OCI-LY3 (cell line): ENCODE data around the gene ALPG.

Experiments used
- EZH2phosphoT487 ChIP-seq: fragments of 200-600 bp; shearing (Covaris generic); IDR thresholded peaks from 2 replicates; pipeline ENCODE4 v1.6.1; 2018; ENCODE audit warnings: antibody characterized with exemption, mixed run types, low read depth
- TF ChIP-seq, protein P1 (sequence below): fragments of 200-600, 300-600 bp; sonication (generic); IDR thresholded peaks from 2 replicates; pipeline ENCODE4 v1.5.1; 2014; ENCODE audit warnings: antibody characterized with exemption, low read length, low read depth

DNA sequence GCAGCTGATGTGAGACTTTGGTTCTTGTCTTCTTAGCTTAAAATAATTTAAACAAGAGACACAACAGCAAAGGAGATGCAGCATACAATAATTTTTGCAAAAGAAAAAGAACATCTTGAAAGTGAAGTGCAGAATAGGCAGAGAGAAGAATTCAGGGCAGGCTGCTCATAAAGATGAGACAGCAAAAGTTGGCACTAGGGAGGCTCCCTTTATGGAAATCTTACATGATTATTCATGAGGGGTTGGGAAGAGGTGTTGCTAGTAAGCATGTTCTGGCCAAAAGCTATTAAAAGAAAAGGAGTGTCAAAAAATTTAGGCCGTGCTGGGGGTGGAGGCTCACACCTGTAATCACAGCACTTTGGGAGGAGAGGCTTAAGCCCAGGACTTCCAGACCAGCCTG lies 32.3 kb upstream of the ALPG start:
- TF ChIP-seq, protein P1, sequence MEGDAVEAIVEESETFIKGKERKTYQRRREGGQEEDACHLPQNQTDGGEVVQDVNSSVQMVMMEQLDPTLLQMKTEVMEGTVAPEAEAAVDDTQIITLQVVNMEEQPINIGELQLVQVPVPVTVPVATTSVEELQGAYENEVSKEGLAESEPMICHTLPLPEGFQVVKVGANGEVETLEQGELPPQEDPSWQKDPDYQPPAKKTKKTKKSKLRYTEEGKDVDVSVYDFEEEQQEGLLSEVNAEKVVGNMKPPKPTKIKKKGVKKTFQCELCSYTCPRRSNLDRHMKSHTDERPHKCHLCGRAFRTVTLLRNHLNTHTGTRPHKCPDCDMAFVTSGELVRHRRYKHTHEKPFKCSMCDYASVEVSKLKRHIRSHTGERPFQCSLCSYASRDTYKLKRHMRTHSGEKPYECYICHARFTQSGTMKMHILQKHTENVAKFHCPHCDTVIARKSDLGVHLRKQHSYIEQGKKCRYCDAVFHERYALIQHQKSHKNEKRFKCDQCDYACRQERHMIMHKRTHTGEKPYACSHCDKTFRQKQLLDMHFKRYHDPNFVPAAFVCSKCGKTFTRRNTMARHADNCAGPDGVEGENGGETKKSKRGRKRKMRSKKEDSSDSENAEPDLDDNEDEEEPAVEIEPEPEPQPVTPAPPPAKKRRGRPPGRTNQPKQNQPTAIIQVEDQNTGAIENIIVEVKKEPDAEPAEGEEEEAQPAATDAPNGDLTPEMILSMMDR: no peak
- no peak for TF ChIP-seq EZH2phosphoT487
